Bronchial smooth muscle cell (primary cell): ENCODE results near the gene POPDC2. TPM values are rescaled to one million over a fixed set of nuclear protein-coding genes. Genes with fewer than 3 reads are reported as not detected.

Source experiments
- total RNA-seq: library from RNA; depleted of rRNA; stranded (reverse); fragments of >200 nt; gene quantifications from 2 replicates; pipeline ENCODE4 v1.2.1, GENCODE V29; 2014

Gene POPDC2
- total RNA-seq: under 0.01 and 0.26 TPM in 2 replicates

DNA sequence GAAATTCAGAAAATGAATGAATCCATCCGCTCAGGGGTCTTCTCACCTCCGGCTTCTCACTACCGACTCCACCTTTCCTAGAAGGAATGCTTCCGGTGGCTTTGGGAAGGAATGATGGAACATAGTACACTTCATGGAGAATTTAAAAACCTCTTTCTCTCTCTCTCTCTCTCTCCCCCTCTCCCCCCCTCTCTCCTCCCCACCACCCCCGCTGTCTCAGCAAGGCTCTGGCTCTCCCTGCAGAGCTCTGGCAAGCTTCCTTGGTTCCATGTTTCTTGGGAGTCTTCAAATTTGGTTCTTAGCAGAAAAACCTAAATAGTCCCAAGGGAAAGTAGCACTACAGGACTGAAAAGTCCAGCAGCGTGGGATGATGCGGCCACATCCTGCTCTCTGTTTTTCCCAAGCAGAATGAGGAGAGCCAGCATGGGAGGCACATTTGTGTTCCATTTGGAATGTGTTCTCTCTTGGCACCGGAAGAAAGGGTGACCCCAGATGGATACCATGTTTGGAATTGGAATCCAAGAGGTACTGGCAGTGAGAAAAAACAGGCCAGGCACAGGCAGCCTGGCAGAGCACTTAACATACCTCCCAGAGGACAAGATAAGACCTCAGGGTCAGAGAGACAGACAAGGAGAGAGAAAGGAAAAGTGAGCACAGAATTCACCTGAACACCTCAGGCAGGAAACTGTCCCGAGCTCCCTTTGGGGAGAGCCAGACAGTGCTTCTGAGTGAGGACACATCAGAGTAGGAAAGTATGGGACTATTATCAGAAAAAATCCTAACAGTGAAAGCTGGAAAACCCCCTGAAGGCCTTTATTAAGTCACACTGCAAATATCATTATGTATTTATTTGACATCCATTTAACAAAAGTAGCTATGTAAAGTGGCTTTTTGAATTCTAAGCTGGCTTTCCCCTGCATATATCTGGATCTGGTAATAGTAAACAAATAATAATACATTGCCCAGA lies at the start of gene POPDC2:
TSS of gene POPDC2 (minus strand) at position 116 of the 967 bp plus-strand sequence. CDS start 166 bp downstream, outside the sequence.

DNA sequence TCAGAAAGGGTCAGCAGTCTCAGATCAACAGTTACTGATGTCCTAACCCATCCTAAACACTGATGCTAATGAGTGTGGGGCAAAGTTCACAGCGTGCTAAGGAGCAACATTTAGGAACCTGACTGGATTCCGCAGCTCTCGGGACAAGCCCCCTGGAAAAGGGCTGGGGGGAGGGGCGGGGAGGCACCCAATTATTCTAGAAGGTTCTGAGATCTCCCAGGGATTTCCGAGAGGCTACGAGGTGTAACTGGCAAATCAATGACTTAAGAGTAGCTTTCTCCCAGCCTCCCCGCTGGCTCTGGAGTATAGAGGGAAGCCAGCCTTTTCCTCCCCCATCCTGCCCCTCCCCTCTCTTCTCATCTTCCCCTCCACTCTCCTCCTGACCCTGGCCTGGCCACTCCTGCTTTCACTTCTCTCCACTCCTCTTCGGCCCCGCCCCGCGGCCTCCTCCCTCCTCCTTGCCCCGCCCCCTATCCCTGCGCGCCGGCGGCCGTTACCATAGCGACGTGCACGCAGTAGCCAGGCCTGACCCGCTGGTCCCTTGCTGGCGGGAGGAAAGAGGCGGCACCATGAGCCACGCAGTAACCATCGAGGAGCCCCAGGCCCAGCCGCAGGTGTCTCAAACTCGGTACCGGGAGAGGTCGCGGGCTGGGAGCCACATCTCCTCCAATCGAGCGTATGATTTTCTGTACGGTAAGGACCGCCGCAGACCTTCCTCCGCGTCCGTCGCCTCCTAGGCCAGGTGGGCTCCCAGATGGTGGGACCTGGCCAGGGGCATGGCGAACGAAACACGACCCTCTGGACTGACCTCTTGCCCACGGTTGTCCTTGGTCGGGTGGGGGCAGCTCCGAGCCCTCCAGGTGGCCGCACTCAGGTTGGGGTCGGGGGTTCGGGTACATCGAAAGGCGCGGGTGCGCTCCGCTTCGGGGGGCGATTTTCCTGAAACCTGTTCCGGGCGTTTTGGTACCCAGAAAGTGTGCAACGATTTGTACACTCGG lies 42.4 kb upstream of the POPDC2 start, which contains the start of gene CFAP91:
TSS of gene CFAP91 (plus strand) at position 493 of the 998 bp plus-strand sequence. CDS start at position 570, 77 bp downstream.

GRCh38 chr3:119676771-119677640 lies 16.6 kb upstream of the POPDC2 start, which contains the start of gene COX17:
Gene COX17, minus strand, starts transcription at chr3:119677406. Its CDS starts 96 bp downstream, at chr3:119677310.

GRCh38 chr3:119597548-119598288 lies 62.7 kb downstream of the POPDC2 start, which contains the start of gene PLA1A:
Gene PLA1A, plus strand, starts transcription at chr3:119597885. Its CDS starts 29 bp downstream, at chr3:119597914.

Other genes starting within 250 kb of the POPDC2 start
- gene TMEM39A, start 197.0 kb downstream of the POPDC2 start, total RNA-seq: 35.1 and 45.6 TPM in 2 replicates
- gene POGLUT1, start 191.6 kb downstream of the POPDC2 start, total RNA-seq: 10.7 and 17.9 TPM in 2 replicates
- gene TIMMDC1, start 162.0 kb downstream of the POPDC2 start, total RNA-seq: 39.8 and 46.7 TPM in 2 replicates
- 0.16 and 0.26 TPM in 2 replicates for gene CD80, start 101.0 kb downstream of the POPDC2 start, total RNA-seq
- gene ADPRH, start 81.1 kb downstream of the POPDC2 start, total RNA-seq: 1.0 and 1.7 TPM in 2 replicates
- 2.1 and 3.5 TPM in 2 replicates for gene PLA1A, start 62.7 kb downstream of the POPDC2 start, total RNA-seq
- gene COX17, start 16.8 kb upstream of the POPDC2 start, total RNA-seq: 17.4 and 18.0 TPM in 2 replicates
- 0.34 and 0.47 TPM in 2 replicates for gene CFAP91, start 42.4 kb upstream of the POPDC2 start, total RNA-seq
- gene NR1I2, start 121.5 kb upstream of the POPDC2 start, total RNA-seq: under 0.01 TPM in 1 of 2 replicates, not detected in the other